Bronchial epithelial cell (primary cell): ENCODE data around the gene MZT2A. TPM values are rescaled to one million over a fixed set of nuclear protein-coding genes. Genes with fewer than 3 reads are reported as not detected.
"Not testable (repeated sequence)": the region's sequence is repeated elsewhere in the genome, so short reads cannot be mapped to it uniquely, and the experiment has no call there.

Experiments used
- DNase-seq: peaks from one replicate; pipeline ENCODE4 v3.0.0-alpha.2; 2010; ENCODE audit warnings: low read depth
- FAIRE-seq: peaks from 2 replicates; lab custom pipeline; 2011; peaks lifted over from hg19 to GRCh38; lab: Jason Lieb, UNC
- H3K27me3 ChIP-seq: 2 replicates; pipeline ENCODE4 v1.5.1; 2011; ENCODE audit warnings: low read length; ENCODE audit not compliant: control insufficient read depth, insufficient read depth
- H3K36me3 ChIP-seq: 2 replicates; pipeline ENCODE4 v1.5.1; 2011; ENCODE audit warnings: low read length; ENCODE audit not compliant: control insufficient read depth, insufficient read depth
- H3K4me3 ChIP-seq: 2 replicates; pipeline ENCODE4 v1.5.1; 2011; ENCODE audit warnings: mild to moderate bottlenecking, low read depth, low read length, control low read depth
- total RNA-seq: library from RNA; depleted of rRNA; stranded (reverse); fragments of >200 nt; gene quantifications from 2 replicates; pipeline ENCODE4 v1.2.1, GENCODE V29; 2014
- TF ChIP-seq, protein P1 (sequence below): IDR thresholded peaks from 2 replicates; pipeline ENCODE4 v1.5.1; 2011; ENCODE audit warnings: mild to moderate bottlenecking, moderate library complexity, low read length, control low read depth, inconsistent platforms; ENCODE audit not compliant: insufficient read depth, severe bottlenecking

Gene MZT2A
- total RNA-seq, 1 donor from 2014 or later, result 207 TPM

DNA sequence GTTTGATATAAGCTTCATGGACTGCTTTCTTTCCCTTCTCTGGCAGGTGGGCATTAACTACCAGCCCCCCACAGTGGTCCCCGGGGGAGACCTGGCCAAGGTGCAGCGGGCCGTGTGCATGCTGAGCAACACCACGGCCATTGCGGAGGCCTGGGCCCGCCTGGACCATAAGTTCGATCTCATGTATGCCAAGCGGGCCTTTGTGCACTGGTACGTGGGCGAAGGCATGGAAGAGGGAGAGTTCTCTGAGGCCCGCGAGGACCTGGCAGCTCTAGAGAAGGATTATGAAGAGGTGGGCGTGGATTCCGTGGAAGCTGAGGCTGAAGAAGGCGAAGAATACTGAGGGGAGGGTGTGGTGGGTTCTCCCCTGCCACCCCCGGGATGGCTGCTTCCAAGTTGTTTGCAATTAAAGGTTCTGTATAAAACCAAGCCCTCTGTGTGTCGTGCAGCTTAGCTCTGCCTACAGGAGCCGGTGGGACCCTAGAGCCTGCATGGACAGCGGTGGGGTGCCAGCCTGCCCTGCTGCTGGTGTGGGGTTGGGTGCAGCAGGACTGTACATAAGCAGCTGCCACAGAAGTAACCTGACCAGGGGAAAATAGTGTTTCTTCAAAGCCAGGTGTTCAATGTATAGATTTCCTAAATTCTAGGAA is 9.6 kb downstream of the MZT2A start:
- not testable (repeated sequence) for DNase-seq, H3K36me3 ChIP-seq

DNA sequence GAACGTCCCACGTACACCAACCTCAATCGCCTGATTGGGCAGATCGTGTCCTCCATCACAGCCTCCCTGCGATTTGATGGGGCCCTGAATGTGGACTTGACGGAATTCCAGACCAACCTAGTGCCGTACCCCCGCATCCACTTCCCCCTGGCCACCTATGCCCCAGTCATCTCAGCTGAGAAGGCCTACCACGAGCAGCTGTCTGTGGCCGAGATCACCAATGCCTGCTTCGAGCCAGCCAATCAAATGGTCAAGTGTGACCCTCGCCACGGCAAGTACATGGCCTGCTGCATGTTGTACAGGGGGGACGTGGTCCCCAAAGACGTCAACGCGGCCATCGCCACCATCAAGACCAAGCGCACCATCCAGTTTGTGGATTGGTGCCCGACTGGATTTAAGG is 11.8 kb downstream of the MZT2A start:
- peak; percentile 80 for FAIRE-seq
- not testable (repeated sequence) for H3K27me3 ChIP-seq, DNase-seq, H3K36me3 ChIP-seq, H3K4me3 ChIP-seq

More for the DNA sequence above, 9.6 kb downstream of the MZT2A start:
- FAIRE-seq, H3K27me3 ChIP-seq, H3K4me3 ChIP-seq: not testable (repeated sequence)

DNA sequence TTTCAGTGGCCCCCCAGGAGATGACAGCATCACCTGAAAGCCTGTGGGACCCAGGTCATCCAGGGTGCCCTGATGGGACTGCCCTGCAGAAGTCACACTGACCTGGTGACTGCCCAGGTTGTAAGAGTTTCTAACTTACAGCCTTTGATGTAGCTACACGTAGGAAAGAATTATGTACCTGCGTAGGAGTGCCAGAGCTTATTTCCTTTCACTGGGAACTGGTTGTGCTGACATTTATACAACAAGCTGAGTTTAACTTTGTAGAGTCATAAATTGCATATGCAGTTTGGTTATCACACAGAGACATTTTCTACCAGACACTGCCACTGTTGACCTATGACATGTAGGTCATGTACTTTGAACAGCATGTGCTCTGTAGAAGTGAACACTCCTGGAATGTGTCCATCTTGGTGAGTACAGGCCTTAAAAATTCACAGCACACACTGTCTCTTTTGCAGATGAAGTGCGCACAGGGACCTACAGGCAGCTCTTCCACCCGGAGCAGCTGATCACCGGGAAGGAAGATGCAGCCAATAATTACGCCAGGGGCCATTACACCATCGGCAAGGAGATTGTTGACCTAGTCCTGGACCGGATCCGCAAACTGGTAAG is 13.2 kb downstream of the MZT2A start:
- peak; percentile 40 for FAIRE-seq

DNA sequence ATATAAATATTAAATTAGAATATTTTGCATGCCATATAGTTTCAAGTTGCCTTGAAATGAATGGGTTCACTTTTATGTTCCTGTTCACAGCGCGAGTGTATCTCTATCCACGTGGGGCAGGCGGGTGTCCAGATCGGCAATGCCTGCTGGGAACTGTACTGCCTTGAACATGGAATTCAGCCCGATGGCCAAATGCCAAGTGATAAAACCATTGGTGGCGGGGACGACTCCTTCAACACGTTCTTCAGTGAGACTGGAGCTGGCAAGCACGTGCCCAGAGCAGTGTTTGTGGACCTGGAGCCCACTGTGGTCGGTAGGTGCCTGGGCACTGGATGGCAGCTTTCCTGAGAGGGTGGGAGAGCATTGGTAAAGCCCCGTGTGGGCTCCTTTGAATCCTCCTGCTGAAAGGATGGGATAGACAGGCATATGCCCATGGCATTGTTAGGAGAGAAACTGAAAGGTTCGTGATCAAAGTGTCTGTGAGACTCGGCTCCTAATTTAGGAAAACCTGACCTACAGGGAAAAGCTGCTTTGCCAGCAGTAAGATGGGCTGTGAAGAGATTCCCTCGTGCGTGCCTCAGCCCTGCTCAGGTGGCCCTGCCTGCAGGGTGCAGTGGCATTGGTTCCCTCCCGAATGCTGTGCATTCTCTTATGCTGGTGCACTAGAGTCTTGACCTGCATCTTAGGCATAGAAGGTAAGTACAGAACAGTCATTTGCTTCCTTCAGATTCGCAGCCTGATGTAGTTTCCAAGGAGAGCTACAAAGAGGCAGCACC is 13.9 kb downstream of the MZT2A start:
- H3K36me3 ChIP-seq, H3K4me3 ChIP-seq, DNase-seq, H3K27me3 ChIP-seq: not testable (repeated sequence)
- FAIRE-seq, result peak; percentile 40

More for the DNA sequence above, 13.2 kb downstream of the MZT2A start:
- DNase-seq, H3K27me3 ChIP-seq, H3K4me3 ChIP-seq, H3K36me3 ChIP-seq: not testable (repeated sequence)

DNA sequence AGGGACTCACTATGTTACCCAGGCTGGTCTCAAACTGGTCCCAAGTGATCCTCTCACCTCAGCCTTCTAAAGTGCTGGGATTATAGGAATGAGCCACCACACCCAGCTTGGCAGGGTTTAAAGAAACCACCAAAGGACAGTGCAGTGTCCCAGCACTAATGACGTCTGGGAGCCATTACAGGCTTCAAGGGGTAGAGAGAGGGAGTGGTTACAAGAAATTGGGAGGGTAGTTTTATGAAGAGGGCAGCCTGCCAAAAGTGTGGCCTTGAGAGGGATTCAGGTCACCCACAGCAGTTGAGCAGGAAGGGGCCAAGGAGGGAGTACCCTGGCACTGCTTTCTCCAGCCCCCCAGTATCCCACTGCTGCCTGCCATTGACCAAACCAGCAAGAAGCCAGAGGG is 15.0 kb downstream of the MZT2A start:
- FAIRE-seq, result not testable (repeated sequence)

DNA sequence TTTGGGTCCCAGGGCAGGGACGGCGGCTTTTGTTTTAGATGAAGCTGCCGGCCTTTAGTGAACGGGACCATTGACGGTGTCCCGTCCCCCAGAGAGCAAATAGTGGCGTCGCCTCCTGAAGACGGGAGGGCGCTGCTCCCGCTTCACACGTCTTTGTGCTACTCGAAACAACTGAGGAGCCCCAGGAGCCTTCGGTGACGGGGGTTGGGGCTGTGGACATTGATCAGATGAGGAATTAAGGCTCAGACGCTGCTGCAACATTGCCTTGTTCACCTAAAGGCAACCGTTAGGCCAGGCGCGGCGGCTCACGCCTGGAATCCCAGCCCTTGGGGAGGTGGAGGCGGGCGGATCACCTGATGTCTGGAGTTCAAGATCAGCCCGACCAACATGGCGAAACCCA is 15.8 kb downstream of the MZT2A start:
- not testable (repeated sequence) for H3K4me3 ChIP-seq, H3K36me3 ChIP-seq, DNase-seq, H3K27me3 ChIP-seq, FAIRE-seq

More for the DNA sequence above, 15.0 kb downstream of the MZT2A start:
- H3K27me3 ChIP-seq, DNase-seq, H3K4me3 ChIP-seq, H3K36me3 ChIP-seq: not testable (repeated sequence)

DNA sequence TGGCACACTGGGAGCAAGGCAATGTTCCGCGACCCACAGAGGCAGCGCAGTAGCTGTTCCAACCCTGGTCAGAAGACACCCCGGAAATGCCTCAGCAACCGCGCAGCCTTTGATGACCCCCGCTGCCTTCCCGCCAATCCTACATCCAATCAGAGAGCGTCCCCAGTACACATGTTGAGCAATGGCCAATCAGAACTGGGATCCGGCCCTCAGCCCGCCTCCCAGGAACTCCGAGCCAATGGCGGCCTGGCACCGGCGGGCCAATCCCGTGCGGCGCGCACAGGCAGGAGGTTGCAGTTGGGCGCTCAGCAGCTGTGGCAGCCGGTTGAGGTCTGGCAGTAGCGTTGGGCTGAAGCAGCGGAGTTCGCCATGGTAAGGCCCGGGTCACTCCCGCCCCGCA is 16.4 kb downstream of the MZT2A start, which contains the start of gene TUBA3D:
TUBA3D (plus strand) TSS at position 289 of the 400 bp plus-strand sequence; CDS start at position 370, 81 bp downstream.
- Histone ChIP-seq H3K36me3 (peaks cover 1% of the 10 kb centered on the region), H3K27me3 (no peaks in the 10 kb centered on the region), H3K4me3 (no peak within 1 kb of the TSS)
- TF ChIP-seq, protein P1, sequence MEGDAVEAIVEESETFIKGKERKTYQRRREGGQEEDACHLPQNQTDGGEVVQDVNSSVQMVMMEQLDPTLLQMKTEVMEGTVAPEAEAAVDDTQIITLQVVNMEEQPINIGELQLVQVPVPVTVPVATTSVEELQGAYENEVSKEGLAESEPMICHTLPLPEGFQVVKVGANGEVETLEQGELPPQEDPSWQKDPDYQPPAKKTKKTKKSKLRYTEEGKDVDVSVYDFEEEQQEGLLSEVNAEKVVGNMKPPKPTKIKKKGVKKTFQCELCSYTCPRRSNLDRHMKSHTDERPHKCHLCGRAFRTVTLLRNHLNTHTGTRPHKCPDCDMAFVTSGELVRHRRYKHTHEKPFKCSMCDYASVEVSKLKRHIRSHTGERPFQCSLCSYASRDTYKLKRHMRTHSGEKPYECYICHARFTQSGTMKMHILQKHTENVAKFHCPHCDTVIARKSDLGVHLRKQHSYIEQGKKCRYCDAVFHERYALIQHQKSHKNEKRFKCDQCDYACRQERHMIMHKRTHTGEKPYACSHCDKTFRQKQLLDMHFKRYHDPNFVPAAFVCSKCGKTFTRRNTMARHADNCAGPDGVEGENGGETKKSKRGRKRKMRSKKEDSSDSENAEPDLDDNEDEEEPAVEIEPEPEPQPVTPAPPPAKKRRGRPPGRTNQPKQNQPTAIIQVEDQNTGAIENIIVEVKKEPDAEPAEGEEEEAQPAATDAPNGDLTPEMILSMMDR, result no peak
- DNase-seq (no peak), FAIRE-seq (no peak)

DNA sequence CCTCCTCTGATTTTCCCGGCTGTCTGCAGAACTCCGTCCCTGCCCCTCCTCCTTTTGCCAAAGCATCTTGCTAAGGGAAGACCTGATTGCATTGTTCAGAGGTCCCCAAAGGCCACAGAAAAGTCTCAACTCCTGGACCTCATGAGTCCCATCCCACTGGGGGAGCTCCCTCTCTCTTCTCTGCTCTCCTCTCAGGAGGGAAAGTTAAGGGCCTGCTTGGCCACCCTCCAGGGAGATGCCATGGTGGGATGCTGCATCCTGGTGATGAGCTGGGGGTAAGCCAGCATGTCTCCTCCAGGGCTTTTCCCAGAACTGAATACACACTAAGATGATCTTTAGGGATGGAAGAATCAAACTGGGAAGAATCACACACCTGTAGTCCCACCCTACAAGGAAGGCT is 18.9 kb downstream of the MZT2A start:
- not testable (repeated sequence) for FAIRE-seq, H3K4me3 ChIP-seq

DNA sequence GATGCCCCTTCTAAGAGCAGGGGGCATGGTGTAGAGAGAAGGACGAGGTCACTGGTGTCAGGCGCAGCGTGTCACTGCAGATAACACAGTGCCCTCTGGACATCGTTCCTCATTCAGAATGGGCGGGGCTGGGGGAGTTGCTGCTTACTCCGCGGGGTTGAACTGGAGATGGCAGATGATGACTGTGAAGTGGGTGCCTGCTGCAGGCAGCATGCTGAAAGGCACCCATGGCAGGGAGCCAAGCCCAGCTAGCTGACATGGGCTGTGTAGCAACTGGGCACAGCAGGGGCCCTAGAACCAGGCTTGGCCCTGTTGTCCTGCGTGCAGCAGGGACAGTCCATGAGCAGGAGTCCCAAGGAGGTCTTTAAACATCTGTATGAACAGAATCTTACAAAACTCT is 20.6 kb downstream of the MZT2A start:
- DNase-seq, H3K27me3 ChIP-seq, H3K4me3 ChIP-seq, FAIRE-seq, H3K36me3 ChIP-seq: not testable (repeated sequence)

More for the DNA sequence above, 18.9 kb downstream of the MZT2A start:
- H3K27me3 ChIP-seq, DNase-seq, H3K36me3 ChIP-seq: not testable (repeated sequence)

DNA sequence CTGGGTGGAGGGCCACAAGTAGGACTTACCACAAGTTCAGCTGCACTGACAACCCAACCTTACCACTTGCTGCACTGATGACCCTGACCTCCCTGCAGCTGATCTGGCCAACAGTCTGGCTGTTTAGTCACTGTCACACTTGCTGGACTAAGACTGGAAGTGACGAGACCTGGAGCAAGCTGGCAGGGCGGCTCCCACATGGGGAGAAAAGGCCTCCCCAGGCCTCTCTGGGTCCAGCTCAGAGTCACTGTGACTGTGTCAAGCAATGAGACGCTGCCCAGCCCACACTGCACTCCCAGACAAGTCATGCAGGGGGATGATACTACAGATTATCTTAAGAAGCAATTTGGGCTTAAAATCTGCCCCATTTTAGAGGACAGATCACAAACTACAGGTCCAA is 21.3 kb downstream of the MZT2A start:
- not testable (repeated sequence) for H3K4me3 ChIP-seq, H3K27me3 ChIP-seq, DNase-seq, FAIRE-seq, H3K36me3 ChIP-seq

DNA sequence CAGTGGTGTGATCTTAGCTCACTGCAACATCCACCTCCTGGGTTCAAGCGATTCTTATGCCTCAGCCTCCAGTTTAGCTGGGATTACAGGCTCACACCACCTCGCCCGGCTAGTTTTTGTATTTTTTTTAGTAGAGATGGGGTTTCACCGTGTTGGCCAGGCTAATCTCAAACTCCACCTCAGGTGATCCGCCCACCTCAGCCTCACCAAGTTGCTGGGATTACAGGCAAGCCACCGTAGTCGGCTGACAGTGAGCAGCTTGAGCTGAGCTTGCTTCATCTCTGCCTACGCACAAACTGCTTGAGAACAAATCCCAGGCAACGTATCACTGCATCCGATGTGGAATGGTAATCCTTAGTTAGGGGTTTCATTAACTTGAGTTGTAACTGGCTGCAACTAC is 24.5 kb downstream of the MZT2A start:
- not testable (repeated sequence) for FAIRE-seq, H3K36me3 ChIP-seq, H3K4me3 ChIP-seq, DNase-seq, H3K27me3 ChIP-seq

DNA sequence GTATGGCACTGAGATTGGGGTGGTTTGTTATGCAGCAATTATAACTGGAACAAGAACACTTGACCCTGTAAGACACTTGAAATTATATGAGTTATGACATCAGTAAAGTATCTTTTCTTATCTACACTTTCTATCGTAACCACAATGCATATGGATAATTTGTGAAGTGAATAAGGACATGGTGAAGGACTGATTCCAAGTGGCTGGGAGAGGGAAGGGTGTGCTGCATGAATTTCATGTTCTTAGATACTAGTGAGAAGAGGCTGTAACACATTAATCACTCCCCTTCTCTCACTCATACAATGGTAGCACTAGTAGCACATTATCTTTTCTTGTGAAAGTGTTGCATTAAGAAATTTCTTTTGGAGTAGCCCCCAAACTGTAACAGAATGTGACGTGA is 37.3 kb downstream of the MZT2A start:
- not testable (repeated sequence) for H3K4me3 ChIP-seq, FAIRE-seq, DNase-seq, H3K27me3 ChIP-seq, H3K36me3 ChIP-seq
